Astrocyte of the spinal cord (primary cell): ENCODE results near the gene PDZD2.

Source experiments
- DNase-seq: peaks from one replicate; pipeline ENCODE4 v3.0.0; 2011; ENCODE audit warnings: low read depth, low spot score
- H3K4me3 ChIP-seq: 2 replicates; pipeline ENCODE4 v1.5.1; 2011; ENCODE audit warnings: low read depth, mild to moderate bottlenecking, low read length, moderate library complexity
- CTCF ChIP-seq: IDR thresholded peaks from 2 replicates; pipeline ENCODE4 v1.5.1; 2012; ENCODE audit warnings: low read depth, mild to moderate bottlenecking, low read length, inconsistent platforms
- in situ Hi-C: cut with HindIII; loops from 2 replicates; pipeline ENCODE4 v1.10.0; 2017; ENCODE audit warnings: low sequenced_read_pairs

PDZD2 gene

GRCh38 chr5:31937226-31937625 is 298.3 kb downstream of the PDZD2 start:
- in situ Hi-C loops = no loop called here
- H3K4me3 ChIP-seq = no peak overlapping the region
- TF ChIP-seq CTCF = no peak
- DNase-seq = no peak

GRCh38 chr5:31937703-31938102 is 298.8 kb downstream of the PDZD2 start:
- H3K4me3 ChIP-seq = no peak overlapping the region
- DNase-seq = no peak
- TF ChIP-seq CTCF = no peak
- in situ Hi-C loops = no loop called here

- in situ Hi-C loops = no loop called here
- H3K4me3 ChIP-seq = no peak overlapping the region
- no peak for TF ChIP-seq CTCF
- DNase-seq = no peak
Observed at GRCh38 chr5:31939151-31939550, 300.2 kb downstream of the PDZD2 start.

- H3K4me3 ChIP-seq = no peak overlapping the region
- DNase-seq = no peak
- TF ChIP-seq CTCF = no peak
- in situ Hi-C loops = no loop called here
Observed at GRCh38 chr5:31941151-31941755, 302.3 kb downstream of the PDZD2 start.

- in situ Hi-C loops = no loop called here
- no peak overlapping the region for H3K4me3 ChIP-seq
- no peak for TF ChIP-seq CTCF
- no peak for DNase-seq
Observed at GRCh38 chr5:31942546-31942945, 303.6 kb downstream of the PDZD2 start.

GRCh38 chr5:31944684-31945445 is 305.9 kb downstream of the PDZD2 start:
- in situ Hi-C loops = no loop called here
- H3K4me3 ChIP-seq = no peak overlapping the region
- TF ChIP-seq CTCF = no peak
- no peak for DNase-seq
